CD4-positive, alpha-beta T cell treated with Interferon gamma for 1 hour (primary cell): Measurements from ENCODE around the gene INO80.
"Not testable (repeated sequence)": the region's sequence is repeated elsewhere in the genome, so short reads cannot be mapped to it uniquely, and the experiment has no call there.

Source experiments
- DNase-seq: peaks from one replicate; pipeline ENCODE4 v3.0.0-alpha.2; 2020

Gene INO80

GRCh38 chr15:40960925-40961324 is 155.2 kb downstream of the INO80 start:
- DNase-seq = no peak

- no peak for DNase-seq
Measured at GRCh38 chr15:40960151-40960885, 155.8 kb downstream of the INO80 start.

- no peak for DNase-seq
Measured at GRCh38 chr15:40959331-40960141, 156.5 kb downstream of the INO80 start.

GRCh38 chr15:40958723-40959122 is 157.4 kb downstream of the INO80 start:
- no peak for DNase-seq

GRCh38 chr15:40958146-40958545 is 157.9 kb downstream of the INO80 start:
- no peak for DNase-seq

- no peak for DNase-seq
Measured at GRCh38 chr15:40957581-40958051, 158.5 kb downstream of the INO80 start.

GRCh38 chr15:40957041-40957555 is 159.0 kb downstream of the INO80 start:
- DNase-seq = no peak

GRCh38 chr15:40956541-40956982 is 159.5 kb downstream of the INO80 start:
- DNase-seq = no peak

- DNase-seq = no peak
Measured at GRCh38 chr15:40955930-40956540, 160.0 kb downstream of the INO80 start.

- DNase-seq = no peak
Measured at GRCh38 chr15:40955141-40955903, 160.8 kb downstream of the INO80 start.

- DNase-seq = not testable (repeated sequence)
Measured at GRCh38 chr15:40954158-40954848, 161.8 kb downstream of the INO80 start.

GRCh38 chr15:40953713-40954074 is 162.4 kb downstream of the INO80 start:
- DNase-seq = no peak

GRCh38 chr15:40952901-40953712 is 163.0 kb downstream of the INO80 start, which contains the start of gene CHAC1:
Gene CHAC1, plus strand, starts transcription at chr15:40953471. Its CDS starts 113 bp downstream, at chr15:40953584.
- peak; percentile 95 for DNase-seq

GRCh38 chr15:40952301-40952900 is 163.7 kb downstream of the INO80 start:
- no peak for DNase-seq

- DNase-seq = no peak
Measured at GRCh38 chr15:40951764-40952163, 164.3 kb downstream of the INO80 start.

- DNase-seq = no peak
Measured at GRCh38 chr15:40949756-40950207, 166.3 kb downstream of the INO80 start.

- no peak for DNase-seq
Measured at GRCh38 chr15:40948706-40949473, 167.2 kb downstream of the INO80 start.

GRCh38 chr15:40944510-40945296 is 171.4 kb downstream of the INO80 start:
- DNase-seq = no peak
